ENCODE measurements around the gene ANKS1A.

GRCh38 chr6:34940030-34940434, 51.0 kb downstream of the ANKS1A start:
- TF ChIP-seq POLR2AphosphoS5 (IDR thresholded peaks at IDR 0.05) (no peak), CTCF (IDR thresholded peaks at IDR 0.05 in 8 of 11, conservative IDR thresholded peaks at IDR 0.05 in 3 of 11) (no peak), POLR2A (IDR thresholded peaks at IDR 0.05) (no peak)
